HG03354 (cell line): Measurements from ENCODE around the gene TAF11L11.
"Not testable (repeated sequence)": the region's sequence is repeated elsewhere in the genome, so short reads cannot be mapped to it uniquely, and the experiment has no call there.

ENCODE experiments used
- ATAC-seq: cut with Tn5 transposase; IDR thresholded peaks from one replicate; pipeline ENCODE4 v1.9.1; 2021; ENCODE audit warnings: mild to moderate bottlenecking; ENCODE audit not compliant: unreplicated experiment, poor library complexity, severe bottlenecking

Gene TAF11L11

GRCh38 chr5:17603880-17604279 lies at the start of gene TAF11L11:
Gene TAF11L11, plus strand, starts transcription at chr5:17604183.
- ATAC-seq = not testable (repeated sequence)

GRCh38 chr5:17585658-17586057 lies 18.3 kb upstream of the TAF11L11 start, which contains the start of gene TAF11L7:
Gene TAF11L7, minus strand, starts transcription at chr5:17585758.
- not testable (repeated sequence) for ATAC-seq

GRCh38 chr5:17590860-17591259 lies 13.1 kb upstream of the TAF11L11 start, which contains the start of gene TAF11L8:
Gene TAF11L8, minus strand, starts transcription at chr5:17590960.
- ATAC-seq = not testable (repeated sequence)

- not testable (repeated sequence) for ATAC-seq
These were observed 9.7 kb upstream of the TAF11L11 start, which contains the start of gene TAF11L9 for GRCh38 chr5:17594255-17594654. Gene TAF11L9, minus strand, starts transcription at chr5:17594394.

GRCh38 chr5:17597728-17598127 lies 6.3 kb upstream of the TAF11L11 start, which contains the start of gene TAF11L10:
Gene TAF11L10, minus strand, starts transcription at chr5:17597828.
- not testable (repeated sequence) for ATAC-seq

- ATAC-seq = no peak
These were observed 968 bp downstream of the TAF11L11 start for GRCh38 chr5:17604951-17605350.

- ATAC-seq = not testable (repeated sequence)
These were observed 3.5 kb downstream of the TAF11L11 start for GRCh38 chr5:17607461-17607860.

- ATAC-seq = not testable (repeated sequence)
These were observed 6.1 kb downstream of the TAF11L11 start, which contains the start of gene TAF11L12 for GRCh38 chr5:17610092-17610491. Gene TAF11L12, plus strand, starts transcription at chr5:17610392.

- ATAC-seq = no peak
These were observed 11.1 kb downstream of the TAF11L11 start for GRCh38 chr5:17614872-17615605.

GRCh38 chr5:17619354-17619753 lies 15.4 kb downstream of the TAF11L11 start:
- no peak for ATAC-seq

- no peak for ATAC-seq
These were observed 16.6 kb downstream of the TAF11L11 start for GRCh38 chr5:17620627-17621026.

- no peak for ATAC-seq
These were observed 21.7 kb downstream of the TAF11L11 start for GRCh38 chr5:17625686-17626085.

- ATAC-seq = not testable (repeated sequence)
These were observed 27.8 kb downstream of the TAF11L11 start, which contains the start of gene TAF11L13 for GRCh38 chr5:17631788-17632187. Gene TAF11L13, plus strand, starts transcription at chr5:17632088.

- ATAC-seq = no peak
These were observed 30.2 kb downstream of the TAF11L11 start, which contains the start of gene TAF11L14 for GRCh38 chr5:17634160-17634559. Gene TAF11L14, plus strand, starts transcription at chr5:17634460.

GRCh38 chr5:17649232-17649631 lies 45.2 kb downstream of the TAF11L11 start:
- not testable (repeated sequence) for ATAC-seq

- not testable (repeated sequence) for ATAC-seq
These were observed 51.3 kb downstream of the TAF11L11 start for GRCh38 chr5:17655201-17655759.
